Upper lobe of left lung (tissue), 4 donors: ENCODE data around the gene CEP78.

Experiments
- CTCF ChIP-seq, 6 experiments: fragments of 450-650 bp in 4 of 6; fragments of 200-600 bp in 2 of 6; sonication (generic) in 2 of 6; IDR thresholded peaks; one replicate each; pipeline ENCODE4 v1.5.1; 2016 to 2019; ENCODE audit warnings: antibody characterized with exemption in 6 of 6
- POLR2AphosphoS5 ChIP-seq, 2 donors: sonication (generic); formaldehyde crosslinking; IDR thresholded peaks; one replicate each; pipeline ENCODE4 v1.5.1; 2017; ENCODE audit warnings: antibody characterized with exemption in 2 of 2

GRCh38 chr9:78273761-78274160 lies 37.9 kb downstream of the CEP78 start:
- TF ChIP-seq POLR2AphosphoS5 (IDR thresholded peaks at IDR 0.05) (no peak), CTCF (IDR thresholded peaks at IDR 0.05) (no peak)
